ENCODE results near the gene DCDC2C. TPM values are rescaled to one million over a fixed set of nuclear protein-coding genes. Genes with fewer than 3 reads are reported as not detected.

Gene DCDC2C
- total and polyA plus RNA-seq, 9 of the 15 experiments (the other 6 are each of a cell fraction or from before 2014, with no cell fraction given): not detected

DNA sequence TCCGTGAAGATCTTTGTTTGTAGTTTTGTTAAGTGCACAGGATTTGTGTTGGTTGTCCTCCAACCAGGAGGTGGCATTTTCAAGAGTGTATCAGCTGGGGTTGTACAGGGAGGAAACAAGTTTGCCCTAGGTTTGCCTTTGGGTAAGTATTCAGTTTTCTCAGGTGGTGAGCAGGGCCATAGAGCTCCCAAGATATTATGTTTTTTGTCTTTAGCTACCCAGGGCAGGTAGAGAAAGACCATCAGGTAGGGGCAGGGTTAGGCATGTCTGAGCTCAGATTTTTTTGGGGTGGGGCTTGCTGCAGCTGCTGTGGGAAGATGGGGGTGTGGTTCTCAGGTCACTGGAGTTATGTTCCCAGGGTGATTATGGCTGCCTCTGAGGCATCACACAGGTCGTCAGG, 191.6 kb downstream of the DCDC2C start:
- WGBS (ENCODE audit: insufficient coverage, low coverage, missing lambda C conversion rate): 0% methylated on average over 2 of the region's 2 CpGs
- no peaks in the 10 kb centered on the region for H3K27me3 ChIP-seq (ENCODE audit: control insufficient read depth in 2 of 2, insufficient read depth in 2 of 2, low read length in 2 of 2)
- no peaks in the 10 kb centered on the region for H3K36me3 ChIP-seq (ENCODE audit: control insufficient read depth, insufficient read depth, low read length)
- ATAC-seq (no peak), DNase-seq (ENCODE audit: extremely low read depth in 1 of 4, low spot score in 3 of 4) (no peak), FAIRE-seq (no peak)
- H3K9ac ChIP-seq (ENCODE audit: insufficient read depth in 1 of 2, low read depth in 2 of 2, low read length in 2 of 2): no peak overlapping the region
- no peaks in the 10 kb centered on the region for H4K20me1 ChIP-seq (replicated peaks; ENCODE audit: control insufficient read depth, insufficient read depth, low read length)
- BruUV-seq (replicated peaks): no TSS peak
- POLR2A ChIA-PET: interaction anchor here (0.5 to 0.9 kb wide), 2 partner anchors 10 to 73 kb away, joined by 3 read pairs; no protein-coding TSS in a partner anchor
- intact Hi-C loops (cut with micrococcal nuclease): no loop called here
- no peaks in the 10 kb centered on the region for H3K9me1 ChIP-seq (ENCODE audit: control insufficient read depth, insufficient read depth, low read length)
- no peak overlapping the region for H3K27ac ChIP-seq (ENCODE audit: extremely low read depth, low read depth, low read length)
- H2AFZ ChIP-seq (ENCODE audit: low read depth, low read length): no peak overlapping the region
- H3K4me2 ChIP-seq (ENCODE audit: insufficient read depth, low read length): no peak overlapping the region
- no peaks in the 10 kb centered on the region for H3K9me3 ChIP-seq (replicated peaks; ENCODE audit: control insufficient read depth, insufficient read depth, low read depth, low read length)
- TF ChIP-seq ZFP36 (IDR thresholded peaks at IDR 0.05; ENCODE audit: low read depth, low read length, partially characterized antibody): no peak
- TF ChIP-seq, protein P1, sequence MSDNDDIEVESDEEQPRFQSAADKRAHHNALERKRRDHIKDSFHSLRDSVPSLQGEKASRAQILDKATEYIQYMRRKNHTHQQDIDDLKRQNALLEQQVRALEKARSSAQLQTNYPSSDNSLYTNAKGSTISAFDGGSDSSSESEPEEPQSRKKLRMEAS (CRISPR knock-in tag; IDR thresholded peaks at IDR 0.05): no peak
- no peak for TF ChIP-seq ZNF584 (CRISPR knock-in tag; IDR thresholded peaks at IDR 0.05; ENCODE audit: low read depth)
- TF ChIP-seq, protein P2, sequence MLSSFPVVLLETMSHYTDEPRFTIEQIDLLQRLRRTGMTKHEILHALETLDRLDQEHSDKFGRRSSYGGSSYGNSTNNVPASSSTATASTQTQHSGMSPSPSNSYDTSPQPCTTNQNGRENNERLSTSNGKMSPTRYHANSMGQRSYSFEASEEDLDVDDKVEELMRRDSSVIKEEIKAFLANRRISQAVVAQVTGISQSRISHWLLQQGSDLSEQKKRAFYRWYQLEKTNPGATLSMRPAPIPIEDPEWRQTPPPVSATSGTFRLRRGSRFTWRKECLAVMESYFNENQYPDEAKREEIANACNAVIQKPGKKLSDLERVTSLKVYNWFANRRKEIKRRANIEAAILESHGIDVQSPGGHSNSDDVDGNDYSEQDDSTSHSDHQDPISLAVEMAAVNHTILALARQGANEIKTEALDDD (IDR thresholded peaks at IDR 0.05): no peak
- no peak for TF ChIP-seq JUN (IDR thresholded peaks at IDR 0.05; ENCODE audit: borderline replicate concordance, low read depth, low read length)
- no peak for TF ChIP-seq JUN (CRISPR knock-in tag; IDR thresholded peaks at IDR 0.05; ENCODE audit: borderline replicate concordance)
- no peak for TF ChIP-seq CCAR2 (IDR thresholded peaks at IDR 0.05; ENCODE audit: low read depth, low read length)
- TF ChIP-seq ZNF764 (CRISPR knock-in tag; IDR thresholded peaks at IDR 0.05; ENCODE audit: low read depth): no peak
- no peak for TF ChIP-seq SMAD4 (CRISPR knock-in tag; conservative IDR thresholded peaks at IDR 0.05)
- no peak for TF ChIP-seq SRSF9 (IDR thresholded peaks at IDR 0.05; ENCODE audit: borderline replicate concordance, low read depth, low read length)
- TF ChIP-seq ZNF175 (CRISPR knock-in tag; IDR thresholded peaks at IDR 0.05; ENCODE audit: low read depth): no peak
- TF ChIP-seq CBX1 (IDR thresholded peaks at IDR 0.05; ENCODE audit: low read depth): no peak
- TF ChIP-seq, protein P3, sequence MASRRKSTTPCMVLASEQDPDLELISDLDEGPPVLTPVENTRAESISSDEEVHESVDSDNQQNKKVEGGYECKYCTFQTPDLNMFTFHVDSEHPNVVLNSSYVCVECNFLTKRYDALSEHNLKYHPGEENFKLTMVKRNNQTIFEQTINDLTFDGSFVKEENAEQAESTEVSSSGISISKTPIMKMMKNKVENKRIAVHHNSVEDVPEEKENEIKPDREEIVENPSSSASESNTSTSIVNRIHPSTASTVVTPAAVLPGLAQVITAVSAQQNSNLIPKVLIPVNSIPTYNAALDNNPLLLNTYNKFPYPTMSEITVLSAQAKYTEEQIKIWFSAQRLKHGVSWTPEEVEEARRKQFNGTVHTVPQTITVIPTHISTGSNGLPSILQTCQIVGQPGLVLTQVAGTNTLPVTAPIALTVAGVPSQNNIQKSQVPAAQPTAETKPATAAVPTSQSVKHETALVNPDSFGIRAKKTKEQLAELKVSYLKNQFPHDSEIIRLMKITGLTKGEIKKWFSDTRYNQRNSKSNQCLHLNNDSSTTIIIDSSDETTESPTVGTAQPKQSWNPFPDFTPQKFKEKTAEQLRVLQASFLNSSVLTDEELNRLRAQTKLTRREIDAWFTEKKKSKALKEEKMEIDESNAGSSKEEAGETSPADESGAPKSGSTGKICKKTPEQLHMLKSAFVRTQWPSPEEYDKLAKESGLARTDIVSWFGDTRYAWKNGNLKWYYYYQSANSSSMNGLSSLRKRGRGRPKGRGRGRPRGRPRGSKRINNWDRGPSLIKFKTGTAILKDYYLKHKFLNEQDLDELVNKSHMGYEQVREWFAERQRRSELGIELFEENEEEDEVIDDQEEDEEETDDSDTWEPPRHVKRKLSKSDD (conservative IDR thresholded peaks at IDR 0.05; ENCODE audit: low read length): no peak
- no peak for TF ChIP-seq TEAD1 (CRISPR knock-in tag; IDR thresholded peaks at IDR 0.05)
- TF ChIP-seq NFIC (IDR thresholded peaks at IDR 0.05): no peak
- no peaks in the 10 kb centered on the region for H3K79me2 ChIP-seq (ENCODE audit: control insufficient read depth, insufficient read depth, low read length)
- CTCF ChIA-PET (ENCODE audit: low intra/inter-chr PET ratio): no interaction called here
- H3K4me1 ChIP-seq (replicated peaks in 1 of 2; ENCODE audit: control insufficient read depth in 2 of 2, insufficient read depth in 2 of 2, low read length in 2 of 2): no peaks in the 10 kb centered on the region
- in situ Hi-C loops (cut with MboI): no loop called here
- H3K4me3 ChIP-seq: no peak overlapping the region
